ENCODE results near the gene ALAD. TPM values are rescaled to one million over a fixed set of nuclear protein-coding genes. Genes with fewer than 3 reads are reported as not detected.

The ALAD gene
- total and polyA plus RNA-seq, 2 donors = 12.7 to 29.9 TPM

GRCh38 chr9:113345671-113346070 lies 55.4 kb downstream of the ALAD start:
- 0% methylated on average over 1 of the region's 1 CpG for WGBS
- Histone ChIP-seq H3K27me3 (ENCODE audit: control insufficient read depth in 2 of 2, insufficient read depth in 1 of 2, low read length in 1 of 2) (peaks cover 4 to 22% of the 10 kb centered on the region in 2 donors), H3K9me3 (ENCODE audit: control insufficient read depth in 2 of 2, insufficient read depth in 1 of 2, low read length in 1 of 2) (no peaks in the 10 kb centered on the region), H3K27ac (ENCODE audit: low read depth in 1 of 2, low read length in 1 of 2) (no peak overlapping the region), H3K36me3 (ENCODE audit: control insufficient read depth in 2 of 2, insufficient read depth in 2 of 2, low read length in 1 of 2) (no peaks in the 10 kb centered on the region), H3K4me3 (ENCODE audit: low read length in 2 of 2) (no peak overlapping the region), H3K4me1 (ENCODE audit: control insufficient read depth in 2 of 2, insufficient read depth in 2 of 2, low read length in 2 of 2) (peaks cover 7 to 19% of the 10 kb centered on the region in 2 donors)
- DNase-seq (ENCODE audit: low read depth in 6 of 9, low spot score in 9 of 9) = no peak

- Histone ChIP-seq H3K36me3 (ENCODE audit: control insufficient read depth in 2 of 2, insufficient read depth in 2 of 2, low read length in 1 of 2) (no peaks in the 10 kb centered on the region), H3K4me1 (ENCODE audit: control insufficient read depth in 2 of 2, insufficient read depth in 2 of 2, low read length in 2 of 2) (peaks cover 12 to 14% of the 10 kb centered on the region in 2 donors), H3K27me3 (ENCODE audit: control insufficient read depth in 2 of 2, insufficient read depth in 1 of 2, low read length in 1 of 2) (peaks cover 4 to 18% of the 10 kb centered on the region in 2 donors), H3K4me3 (ENCODE audit: low read length in 2 of 2) (no peak overlapping the region), H3K9me3 (ENCODE audit: control insufficient read depth in 2 of 2, insufficient read depth in 1 of 2, low read length in 1 of 2) (no peaks in the 10 kb centered on the region), H3K27ac (ENCODE audit: low read depth in 1 of 2, low read length in 1 of 2) (no peak overlapping the region)
- no peak for DNase-seq (ENCODE audit: low read depth in 6 of 9, low spot score in 9 of 9)
- 92% methylated on average over 2 of the region's 2 CpGs for WGBS
These were observed 55.9 kb downstream of the ALAD start for GRCh38 chr9:113345190-113345589.

- WGBS = 40% methylated on average over 1 of the region's 1 CpG
- Histone ChIP-seq H3K4me3 (ENCODE audit: low read length in 2 of 2) (no peak overlapping the region), H3K4me1 (ENCODE audit: control insufficient read depth in 2 of 2, insufficient read depth in 2 of 2, low read length in 2 of 2) (peaks cover 6 to 11% of the 10 kb centered on the region in 2 donors), H3K9me3 (ENCODE audit: control insufficient read depth in 2 of 2, insufficient read depth in 1 of 2, low read length in 1 of 2) (no peaks in the 10 kb centered on the region), H3K27ac (ENCODE audit: low read depth in 1 of 2, low read length in 1 of 2) (peak overlapping the region in 1 of 2 donors; percentile 36), H3K36me3 (ENCODE audit: control insufficient read depth in 2 of 2, insufficient read depth in 2 of 2, low read length in 1 of 2) (no peaks in the 10 kb centered on the region), H3K27me3 (ENCODE audit: control insufficient read depth in 2 of 2, insufficient read depth in 1 of 2, low read length in 1 of 2) (peaks cover 0 to 6% of the 10 kb centered on the region in 2 donors)
- peak in 1 of 9 donors; percentile 15 for DNase-seq (ENCODE audit: low read depth in 6 of 9, low spot score in 9 of 9)
These were observed 57.3 kb downstream of the ALAD start for GRCh38 chr9:113343732-113344231.

GRCh38 chr9:113341712-113342410 lies 59.2 kb downstream of the ALAD start:
- H3K9me3 ChIP-seq (ENCODE audit: control insufficient read depth in 2 of 2, insufficient read depth in 1 of 2, low read length in 1 of 2) = no peaks in the 10 kb centered on the region
- 66% methylated on average over 9 of the region's 9 CpGs for WGBS
- peak overlapping the region in 1 of 2 donors; percentile 20 for H3K27ac ChIP-seq (ENCODE audit: low read depth in 1 of 2, low read length in 1 of 2)
- H3K27me3 ChIP-seq (ENCODE audit: control insufficient read depth in 2 of 2, insufficient read depth in 1 of 2, low read length in 1 of 2) = no peaks in the 10 kb centered on the region
- peaks cover 6 to 11% of the 10 kb centered on the region in 2 donors for H3K4me1 ChIP-seq (ENCODE audit: control insufficient read depth in 2 of 2, insufficient read depth in 2 of 2, low read length in 2 of 2)
- DNase-seq (ENCODE audit: low read depth in 6 of 9, low spot score in 9 of 9) = peak in 1 of 9 donors; percentile 21
- no peak overlapping the region for H3K4me3 ChIP-seq (ENCODE audit: low read length in 2 of 2)
- H3K36me3 ChIP-seq (ENCODE audit: control insufficient read depth in 2 of 2, insufficient read depth in 2 of 2, low read length in 1 of 2) = no peaks in the 10 kb centered on the region

GRCh38 chr9:113340011-113340699 lies 60.9 kb downstream of the ALAD start, which contains the start of gene WDR31:
Gene WDR31 (minus strand): TSS chr9:113340275. CDS start chr9:113332022, 8,253 bp downstream.
- Histone ChIP-seq H3K27ac (ENCODE audit: low read depth in 1 of 2, low read length in 1 of 2) (no peak within 1 kb of the TSS), H3K4me1 (ENCODE audit: control insufficient read depth in 2 of 2, insufficient read depth in 2 of 2, low read length in 2 of 2) (peaks cover 6 to 11% of the 10 kb centered on the region in 2 donors), H3K9me3 (ENCODE audit: control insufficient read depth in 2 of 2, insufficient read depth in 1 of 2, low read length in 1 of 2) (no peaks in the 10 kb centered on the region), H3K4me3 (ENCODE audit: low read length in 2 of 2) (peak within 1 kb of the TSS; percentile 76 to 90), H3K36me3 (ENCODE audit: control insufficient read depth in 2 of 2, insufficient read depth in 2 of 2, low read length in 1 of 2) (no peaks in the 10 kb centered on the region), H3K27me3 (ENCODE audit: control insufficient read depth in 2 of 2, insufficient read depth in 1 of 2, low read length in 1 of 2) (no peaks in the 10 kb centered on the region)
- peak; percentile 42 to 87 (median 70) for DNase-seq (ENCODE audit: low read depth in 6 of 9, low spot score in 9 of 9)
- WGBS = under 1% methylated on average over 46 of the region's 46 CpGs

- peaks cover 6 to 11% of the 10 kb centered on the region in 2 donors for H3K4me1 ChIP-seq (ENCODE audit: control insufficient read depth in 2 of 2, insufficient read depth in 2 of 2, low read length in 2 of 2)
- no peak overlapping the region for H3K4me3 ChIP-seq (ENCODE audit: low read length in 2 of 2)
- no peak for DNase-seq (ENCODE audit: low read depth in 6 of 9, low spot score in 9 of 9)
- no peaks in the 10 kb centered on the region for H3K36me3 ChIP-seq (ENCODE audit: control insufficient read depth in 2 of 2, insufficient read depth in 2 of 2, low read length in 1 of 2)
- H3K27me3 ChIP-seq (ENCODE audit: control insufficient read depth in 2 of 2, insufficient read depth in 1 of 2, low read length in 1 of 2) = no peaks in the 10 kb centered on the region
- no peak overlapping the region for H3K27ac ChIP-seq (ENCODE audit: low read depth in 1 of 2, low read length in 1 of 2)
- 99% methylated on average over 2 of the region's 2 CpGs for WGBS
- no peaks in the 10 kb centered on the region for H3K9me3 ChIP-seq (ENCODE audit: control insufficient read depth in 2 of 2, insufficient read depth in 1 of 2, low read length in 1 of 2)
These were observed 63.4 kb downstream of the ALAD start for GRCh38 chr9:113337714-113338113.

Other genes with a start within 250 kb of the ALAD start
- gene FKBP15, start 180.0 kb downstream of the ALAD start, total RNA-seq = 19.3 TPM
- 14.8 TPM for gene FKBP15, start 180.0 kb downstream of the ALAD start, polyA plus RNA-seq
- 5.4 TPM for gene SLC31A1, start 179.7 kb downstream of the ALAD start, total RNA-seq
- gene SLC31A1, start 179.7 kb downstream of the ALAD start, polyA plus RNA-seq = 6.4 TPM
- 45.2 TPM for gene CDC26, start 125.7 kb downstream of the ALAD start, total RNA-seq
- 45.5 TPM for gene CDC26, start 125.7 kb downstream of the ALAD start, polyA plus RNA-seq
- 22.8 TPM for gene PRPF4, start 125.6 kb downstream of the ALAD start, total RNA-seq
- 18.5 TPM for gene PRPF4, start 125.6 kb downstream of the ALAD start, polyA plus RNA-seq
- 0.24 TPM for gene RNF183, start 97.9 kb downstream of the ALAD start, total RNA-seq
- gene RNF183, start 97.9 kb downstream of the ALAD start, polyA plus RNA-seq = 0.46 TPM
- 0.76 TPM for gene WDR31, start 61.0 kb downstream of the ALAD start, total RNA-seq
- 1.3 TPM for gene WDR31, start 61.0 kb downstream of the ALAD start, polyA plus RNA-seq
- 2.3 TPM for gene BSPRY, start 51.7 kb downstream of the ALAD start, total RNA-seq
- 6.1 TPM for gene BSPRY, start 51.7 kb downstream of the ALAD start, polyA plus RNA-seq
- 11.3 TPM for gene HDHD3, start 24.3 kb downstream of the ALAD start, total RNA-seq
- gene HDHD3, start 24.3 kb downstream of the ALAD start, polyA plus RNA-seq = 21.6 TPM
- 78.9 TPM for gene POLE3, start 9.4 kb upstream of the ALAD start, total RNA-seq
- gene POLE3, start 9.4 kb upstream of the ALAD start, polyA plus RNA-seq = 47.8 TPM
- gene C9orf43, start 9.5 kb upstream of the ALAD start, total RNA-seq = 0.47 TPM
- gene C9orf43, start 9.5 kb upstream of the ALAD start, polyA plus RNA-seq = 0.75 TPM
- gene RGS3, start 62.4 kb upstream of the ALAD start, total RNA-seq = 21.4 TPM
- gene RGS3, start 62.4 kb upstream of the ALAD start, polyA plus RNA-seq = 16.5 TPM